Right lobe of liver (tissue), 6 donors: ENCODE data around the gene C6orf52. TPM values are rescaled to one million over a fixed set of nuclear protein-coding genes. Genes with fewer than 3 reads are reported as not detected.

Experiments
- ATAC-seq, 4 donors: fragments of 200-7000 bp; cut with Tn5 transposase; one replicate each; pipeline ENCODE4 v1.9.1; 2020; ENCODE audit warnings: mild to moderate bottlenecking in 4 of 4, moderate library complexity in 4 of 4
- DNase-seq, 3 donors: peaks; one replicate each; pipeline ENCODE4 v3.0.0-alpha.2; 2020
- H3K27ac ChIP-seq, 3 donors: fragments of 200-600 bp; one replicate each; pipeline ENCODE4 v1.8.0; 2022
- H3K27me3 ChIP-seq, 2 donors: fragments of 200-600 bp; one replicate each; pipeline ENCODE4 v1.8.0; 2022
- H3K36me3 ChIP-seq, 4 donors: fragments of 200-600 bp; sonication (generic) in 1 of 4; one replicate each; pipeline versions ENCODE4 v1.5.1 to v1.8.0; 2017 to 2022; ENCODE audit warnings: control low read depth in 1 of 4
- H3K4me1 ChIP-seq, 4 donors: fragments of 200-600 bp; sonication (generic) in 1 of 4; one replicate each; pipeline versions ENCODE4 v1.5.1 to v1.8.0; 2017 to 2022; ENCODE audit warnings: control low read depth in 1 of 4
- H3K4me3 ChIP-seq, 3 donors: fragments of 200-600 bp; one replicate each; pipeline ENCODE4 v1.8.0; 2022
- H3K9me3 ChIP-seq, 4 donors: fragments of 200-600 bp; sonication (generic) in 1 of 4; one replicate each; pipeline versions ENCODE4 v1.5.1 to v1.8.0; 2017 to 2022; ENCODE audit warnings: control low read depth in 1 of 4
- CTCF ChIP-seq, 4 donors: fragments of 200-600 bp in 3 of 4; fragments of 450-650 bp in 1 of 4; IDR thresholded peaks; one replicate each; pipeline versions ENCODE4 v1.5.1 to v1.8.0; 2016 to 2022; ENCODE audit warnings: antibody characterized with exemption in 4 of 4, mild to moderate bottlenecking in 2 of 4
- POLR2A ChIP-seq: fragments of 450-650 bp; IDR thresholded peaks from one replicate; pipeline ENCODE4 v1.6.1; 2017; ENCODE audit warnings: antibody characterized with exemption, mild to moderate bottlenecking
- WGBS: methylation state at CpG from one replicate; pipeline ENCODE4 v1.1.6; 2018; ENCODE audit warnings: low coverage, low lambda C conversion rate; ENCODE audit not compliant: insufficient coverage; ENCODE audit errors: missing lambda C conversion rate; 5-methylcytosine and 5-hydroxymethylcytosine counted together
- intact Hi-C, 2 donors: fragments of 100-400 bp; cut with DNase I; formaldehyde crosslinking; loops; one replicate each; pipeline versions ENCODE4 v1.11.2 to v1.14.1; 2022
- total RNA-seq, 6 experiments: library from RNA; depleted of rRNA in 2 of 6; stranded (reverse); fragments of >200 nt in 2 of 6; fragmentation: NEBNext Ultra II Directional in 3 of 6; extraction: Animal tissue kit (Norgen Biotek cat#: 25700) in 3 of 6; gene quantifications; one replicate each; pipeline versions ENCODE4 v1.1.0 to v1.2.4, GENCODE V29; 2016 to 2023
- donor health status: DM: no; HTN: yes; CAD: no.
- donor health status: DM: no; HTN: no; CAD: no.
- donor health status: DM: no; HTN: no; CAD: no.
- donor health status: DM: no; HTN: yes; CAD: no.
- donor health status: DM: no; HTN: yes; CAD: no.

C6orf52 gene
- total RNA-seq, 6 experiments from 2014 or later: 0.75 to 1.2 TPM; not detected in 4

- H3K27me3 ChIP-seq: no peaks in the 10 kb centered on the region
- ATAC-seq (no peak), DNase-seq (no peak)
- no peaks in the 10 kb centered on the region for H3K9me3 ChIP-seq
- H3K36me3 ChIP-seq: no peaks in the 10 kb centered on the region
- 74% methylated on average over 4 of the region's 8 CpGs for WGBS
- TF ChIP-seq CTCF (IDR thresholded peaks at IDR 0.05) (no peak), POLR2A (no peak)
- H3K4me1 ChIP-seq: no peaks in the 10 kb centered on the region
- no peak overlapping the region for H3K27ac ChIP-seq
- no peak overlapping the region for H3K4me3 ChIP-seq
- intact Hi-C loops: no loop called here
Observed at GRCh38 chr6:10640412-10640811, 54.0 kb downstream of the C6orf52 start.

GRCh38 chr6:10633216-10633615 lies 61.2 kb downstream of the C6orf52 start:
- intact Hi-C loops: no loop called here
- WGBS: 83% methylated on average over 1 of the region's 1 CpG
- TF ChIP-seq POLR2A (no peak), CTCF (IDR thresholded peaks at IDR 0.05) (no peak)

GRCh38 chr6:10630178-10630577 lies 64.2 kb downstream of the C6orf52 start:
- intact Hi-C loops: no loop called here
- H3K27me3 ChIP-seq: no peaks in the 10 kb centered on the region
- no peak overlapping the region for H3K4me3 ChIP-seq
- no peak overlapping the region for H3K27ac ChIP-seq
- H3K9me3 ChIP-seq: no peaks in the 10 kb centered on the region
- DNase-seq: no peak
- H3K36me3 ChIP-seq: peaks cover 0 to 16% (median 1%) of the 10 kb centered on the region in 4 donors
- H3K4me1 ChIP-seq: no peaks in the 10 kb centered on the region
- ATAC-seq: no peak
- no peak for TF ChIP-seq POLR2A
- no peak for TF ChIP-seq CTCF (IDR thresholded peaks at IDR 0.05)
- 100% methylated on average over 1 of the region's 1 CpG for WGBS

More at GRCh38 chr6:10633216-10633615, 61.2 kb downstream of the C6orf52 start:
- H3K4me3 ChIP-seq: no peak overlapping the region
- peak in 2 of 4 donors; percentile 19 to 75 for ATAC-seq
- H3K27me3 ChIP-seq: no peaks in the 10 kb centered on the region
- no peak for DNase-seq
- no peaks in the 10 kb centered on the region for H3K4me1 ChIP-seq
- H3K9me3 ChIP-seq: no peaks in the 10 kb centered on the region
- H3K36me3 ChIP-seq: no peaks in the 10 kb centered on the region
- no peak overlapping the region for H3K27ac ChIP-seq

GRCh38 chr6:10627800-10628199 lies 66.6 kb downstream of the C6orf52 start:
- 100% methylated on average over 1 of the region's 1 CpG for WGBS
- Histone ChIP-seq H3K9me3 (no peaks in the 10 kb centered on the region), H3K4me1 (no peaks in the 10 kb centered on the region), H3K27me3 (no peaks in the 10 kb centered on the region), H3K27ac (no peak overlapping the region), H3K4me3 (no peak overlapping the region), H3K36me3 (peaks cover 0 to 16% (median 1%) of the 10 kb centered on the region in 4 donors)
- TF ChIP-seq POLR2A (no peak), CTCF (IDR thresholded peaks at IDR 0.05) (no peak)
- no peak for DNase-seq
- no peak for ATAC-seq
- intact Hi-C loops: no loop called here
